Right lobe of liver (tissue), 4 donors: ENCODE results near the gene HACE1.
"Not testable (repeated sequence)": the region's sequence is repeated elsewhere in the genome, so short reads cannot be mapped to it uniquely, and the experiment has no call there.

Experiments used
- POLR2A ChIP-seq: fragments of 450-650 bp; IDR thresholded peaks from one replicate; pipeline ENCODE4 v1.6.1; 2017; ENCODE audit warnings: antibody characterized with exemption, mild to moderate bottlenecking
- TF ChIP-seq, protein P1 (sequence below), 4 donors: fragments of 200-600 bp in 3 of 4; fragments of 450-650 bp in 1 of 4; IDR thresholded peaks; one replicate each; pipeline versions ENCODE4 v1.5.1 to v1.8.0; 2016 to 2022; ENCODE audit warnings: antibody characterized with exemption in 4 of 4, mild to moderate bottlenecking in 2 of 4
- donor health status: DM: no; HTN: no; CAD: no.
- donor health status: DM: no; HTN: no; CAD: no.
- donor health status: DM: no; HTN: yes; CAD: no.

DNA sequence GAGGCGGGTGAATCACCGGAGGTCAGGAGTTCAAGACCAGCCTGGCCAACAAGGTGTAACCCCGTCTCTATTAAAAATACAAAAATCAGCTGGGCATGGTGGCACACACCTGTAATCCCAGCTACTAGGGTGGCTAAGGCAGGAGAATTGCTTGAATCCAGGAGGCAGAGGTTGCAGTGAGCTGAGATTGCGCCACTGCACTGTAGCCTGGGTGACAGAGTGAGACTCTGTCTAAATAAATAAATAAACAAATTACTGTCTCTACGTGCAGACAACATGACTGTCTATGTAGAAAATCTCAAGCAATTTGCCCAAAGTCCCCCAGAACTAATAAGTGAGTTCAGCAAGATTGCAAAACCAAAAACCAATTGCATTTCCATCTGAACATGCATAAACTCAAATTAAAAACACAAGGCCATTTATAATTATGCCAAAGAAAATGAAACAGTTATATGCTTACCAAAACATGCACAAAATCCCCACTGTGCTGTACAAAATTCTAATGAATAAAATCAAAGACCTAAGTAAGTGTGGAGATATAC, 23.2 kb downstream of the HACE1 start:
- TF ChIP-seq, protein P1, sequence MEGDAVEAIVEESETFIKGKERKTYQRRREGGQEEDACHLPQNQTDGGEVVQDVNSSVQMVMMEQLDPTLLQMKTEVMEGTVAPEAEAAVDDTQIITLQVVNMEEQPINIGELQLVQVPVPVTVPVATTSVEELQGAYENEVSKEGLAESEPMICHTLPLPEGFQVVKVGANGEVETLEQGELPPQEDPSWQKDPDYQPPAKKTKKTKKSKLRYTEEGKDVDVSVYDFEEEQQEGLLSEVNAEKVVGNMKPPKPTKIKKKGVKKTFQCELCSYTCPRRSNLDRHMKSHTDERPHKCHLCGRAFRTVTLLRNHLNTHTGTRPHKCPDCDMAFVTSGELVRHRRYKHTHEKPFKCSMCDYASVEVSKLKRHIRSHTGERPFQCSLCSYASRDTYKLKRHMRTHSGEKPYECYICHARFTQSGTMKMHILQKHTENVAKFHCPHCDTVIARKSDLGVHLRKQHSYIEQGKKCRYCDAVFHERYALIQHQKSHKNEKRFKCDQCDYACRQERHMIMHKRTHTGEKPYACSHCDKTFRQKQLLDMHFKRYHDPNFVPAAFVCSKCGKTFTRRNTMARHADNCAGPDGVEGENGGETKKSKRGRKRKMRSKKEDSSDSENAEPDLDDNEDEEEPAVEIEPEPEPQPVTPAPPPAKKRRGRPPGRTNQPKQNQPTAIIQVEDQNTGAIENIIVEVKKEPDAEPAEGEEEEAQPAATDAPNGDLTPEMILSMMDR (IDR thresholded peaks at IDR 0.05) = not testable (repeated sequence)
- not testable (repeated sequence) for TF ChIP-seq POLR2A
